Astrocyte of the hippocampus (primary cell): ENCODE results near the gene ID4.
A peak's percentile ranks its signal among the peaks of the same experiment; 100 is the strongest.

Source experiments
- DNase-seq: peaks from one replicate; pipeline ENCODE4 v3.0.0; 2011; ENCODE audit warnings: low read depth, low spot score

Gene ID4

GRCh38 chr6:19857703-19858102 lies 20.5 kb downstream of the ID4 start:
- no peak for DNase-seq

GRCh38 chr6:19860235-19860877 lies 23.2 kb downstream of the ID4 start:
- DNase-seq: no peak

GRCh38 chr6:19864285-19864684 lies 27.1 kb downstream of the ID4 start:
- no peak for DNase-seq

GRCh38 chr6:19865178-19865577 lies 28.0 kb downstream of the ID4 start:
- no peak for DNase-seq

GRCh38 chr6:19866173-19866984 lies 29.2 kb downstream of the ID4 start:
- DNase-seq: peak; percentile 15

- DNase-seq: peak; percentile 75
Observed at GRCh38 chr6:19866985-19867627, 29.9 kb downstream of the ID4 start.

GRCh38 chr6:19869464-19869863 lies 32.3 kb downstream of the ID4 start:
- DNase-seq: no peak

- DNase-seq: no peak
Observed at GRCh38 chr6:19870322-19870721, 33.2 kb downstream of the ID4 start.

GRCh38 chr6:19873031-19873430 lies 35.9 kb downstream of the ID4 start:
- no peak for DNase-seq

- no peak for DNase-seq
Observed at GRCh38 chr6:19876672-19877071, 39.5 kb downstream of the ID4 start.

- DNase-seq: no peak
Observed at GRCh38 chr6:19879663-19880062, 42.5 kb downstream of the ID4 start.

- DNase-seq: no peak
Observed at GRCh38 chr6:19880066-19880465, 42.9 kb downstream of the ID4 start.

GRCh38 chr6:19891451-19891850 lies 54.3 kb downstream of the ID4 start:
- DNase-seq: no peak
